Transverse colon (tissue), 4 donors: ENCODE results near the gene TEDDM1. TPM values are rescaled to one million over a fixed set of nuclear protein-coding genes. Genes with fewer than 3 reads are reported as not detected.

Experiments used
- DNase-seq: peaks from one replicate; pipeline ENCODE4 v3.0.0-alpha.2; 2019
- H3K27ac ChIP-seq, 4 donors: fragments of 200-600 bp; sonication (generic); 2 replicates each; pipeline ENCODE4 v1.5.1; 2016 to 2018; ENCODE audit warnings: inconsistent platforms in 4 of 4
- H3K27me3 ChIP-seq: fragments of 200-600 bp; sonication (generic); 2 replicates; pipeline ENCODE4 v1.5.1; 2017; ENCODE audit warnings: inconsistent platforms
- H3K36me3 ChIP-seq, 4 donors: fragments of 200-600 bp; sonication (generic); 2 replicates each; pipeline ENCODE4 v1.5.1; 2017 to 2019; ENCODE audit warnings: inconsistent platforms in 4 of 4
- H3K4me1 ChIP-seq, 4 donors: fragments of 200-600 bp; sonication (generic); 2 replicates each; pipeline ENCODE4 v1.5.1; 2017 to 2020; ENCODE audit warnings: inconsistent platforms in 4 of 4
- H3K4me3 ChIP-seq, 4 donors: fragments of 200-600 bp; sonication (generic); 1 replicate in 1 of 4; 2 replicates in 3 of 4; pipeline versions ENCODE4 v1.5.1 to v1.6.1; 2017 to 2019; ENCODE audit warnings: inconsistent platforms in 4 of 4
- H3K9me3 ChIP-seq, 2 donors: fragments of 200-600 bp; sonication (generic); 2 replicates each; pipeline ENCODE4 v1.5.1; 2017 to 2019; ENCODE audit warnings: inconsistent platforms in 2 of 2
- CTCF ChIP-seq, 5 experiments: fragments of 200-600 bp in 3 of 5; fragments of 450-650 bp in 2 of 5; sonication (generic) in 3 of 5; IDR thresholded peaks; 1 replicate in 2 of 5; 2 replicates in 3 of 5; pipeline ENCODE4 v1.5.1; 2016 to 2017; ENCODE audit warnings: antibody characterized with exemption in 5 of 5, inconsistent platforms in 3 of 5, mild to moderate bottlenecking in 2 of 5, moderate library complexity in 1 of 5
- EP300 ChIP-seq: sonication (generic); formaldehyde crosslinking; IDR thresholded peaks from one replicate; pipeline ENCODE4 v1.6.1; 2017; ENCODE audit warnings: antibody characterized with exemption, low read depth
- POLR2A ChIP-seq: fragments of 450-650 bp; IDR thresholded peaks from one replicate; pipeline ENCODE4 v1.6.1; 2016; ENCODE audit warnings: antibody characterized with exemption, mild to moderate bottlenecking, moderate library complexity
- POLR2AphosphoS5 ChIP-seq, 3 donors: sonication (generic); formaldehyde crosslinking; IDR thresholded peaks; one replicate each; pipeline ENCODE4 v1.6.1; 2016; ENCODE audit warnings: antibody characterized with exemption in 3 of 3
- WGBS, 2 donors: methylation state at CpG; one replicate each; pipeline ENCODE4 v1.1.5; 2018; ENCODE audit warnings: low coverage in 1 of 2; 5-methylcytosine and 5-hydroxymethylcytosine counted together
- in situ Hi-C, 4 donors: fragments of 200-750 bp; cut with MboI; loops; one replicate each; pipeline versions ENCODE4 v1.15.0 to v1.15.1; 2017; ENCODE audit warnings: low sequenced_read_pairs in 3 of 4, low pct_ligation_motif_present in 1 of 4, low pct_unique_long_range_greater_than_20kb in 1 of 4
- intact Hi-C: fragments of 100-400 bp; cut with DNase I; formaldehyde crosslinking; loops from one replicate; pipeline ENCODE4 v1.15.1; 2023; ENCODE audit warnings: low total_unique reads
- total RNA-seq, 4 donors: library from RNA; depleted of rRNA; stranded (reverse); fragments of >200 nt; gene quantifications; one replicate each; pipeline ENCODE4 v1.1.0, GENCODE V29; 2016

TEDDM1 gene
- total RNA-seq, 4 donors from 2014 or later, result not detected

- H3K4me1 ChIP-seq, result peaks cover 0 to 3% (median 1%) of the 10 kb centered on the region in 4 donors
- no peaks in the 10 kb centered on the region for H3K9me3 ChIP-seq
- no peaks in the 10 kb centered on the region for H3K27me3 ChIP-seq
- no peaks in the 10 kb centered on the region for H3K36me3 ChIP-seq
- no peak for TF ChIP-seq EP300
- TF ChIP-seq POLR2A, result no peak
- peak; percentile 60 to 73 (median 64) for TF ChIP-seq CTCF (IDR thresholded peaks at IDR 0.05)
- no peak for TF ChIP-seq POLR2AphosphoS5 (IDR thresholded peaks at IDR 0.05)
- intact Hi-C loops, result no loop called here
- H3K4me3 ChIP-seq, result no peak overlapping the region
- DNase-seq, result peak; percentile 16
- in situ Hi-C loops, result loop anchor here in 3 of 4 donors (10.0 kb wide), 3 partner anchors 149 to 349 kb away; partner anchors contain the start of gene NPL (in 1 of the 3)
- 0 to 4% methylated on average over 3 of the region's 3 CpGs for WGBS, 2 donors
- H3K27ac ChIP-seq, result no peak overlapping the region
These were observed 45.7 kb upstream of the TEDDM1 start for GRCh38 chr1:182446033-182446669.

GRCh38 chr1:182444497-182444896, 44.0 kb upstream of the TEDDM1 start:
- intact Hi-C loops (no loop called here), in situ Hi-C loops (loop anchor here in 3 of 4 donors (10.0 kb wide), 3 partner anchors 150 to 350 kb away; partner anchors contain the start of gene NPL (in 1 of the 3))
- peaks cover 0 to 3% (median 1%) of the 10 kb centered on the region in 4 donors for H3K4me1 ChIP-seq
- H3K4me3 ChIP-seq, result no peak overlapping the region
- WGBS, 2 donors, result 14 to 72% methylated on average over 1 to 4 of the region's 4 CpGs
- no peak for DNase-seq
- H3K9me3 ChIP-seq, result no peaks in the 10 kb centered on the region
- no peaks in the 10 kb centered on the region for H3K27me3 ChIP-seq
- TF ChIP-seq CTCF (IDR thresholded peaks at IDR 0.05) (no peak), POLR2AphosphoS5 (IDR thresholded peaks at IDR 0.05) (no peak), EP300 (no peak), POLR2A (no peak)
- no peaks in the 10 kb centered on the region for H3K36me3 ChIP-seq
- H3K27ac ChIP-seq, result no peak overlapping the region

- Histone ChIP-seq H3K36me3 (no peaks in the 10 kb centered on the region), H3K27ac (no peak overlapping the region), H3K27me3 (no peaks in the 10 kb centered on the region), H3K4me3 (no peak overlapping the region), H3K9me3 (no peaks in the 10 kb centered on the region), H3K4me1 (peaks cover 0 to 3% (median 1%) of the 10 kb centered on the region in 4 donors)
- TF ChIP-seq POLR2AphosphoS5 (IDR thresholded peaks at IDR 0.05), result no peak
- TF ChIP-seq EP300, result no peak
- TF ChIP-seq POLR2A, result no peak
- TF ChIP-seq CTCF (IDR thresholded peaks at IDR 0.05), result no peak
- in situ Hi-C loops, result loop anchor here in 3 of 4 donors (10.0 kb wide), 3 partner anchors 152 to 352 kb away; partner anchors contain the start of gene NPL (in 1 of the 3)
- no peak for DNase-seq
- 97 to 100% methylated on average over 1 of the region's 1 CpG for WGBS, 2 donors
- intact Hi-C loops, result no loop called here
These were observed 41.9 kb upstream of the TEDDM1 start for GRCh38 chr1:182442333-182442732.

- intact Hi-C loops (no loop called here), in situ Hi-C loops (loop anchor here in 3 of 4 donors (10.0 kb wide), 3 partner anchors 153 to 353 kb away; partner anchors contain the start of gene NPL (in 1 of the 3))
- DNase-seq, result no peak
- TF ChIP-seq EP300 (no peak), CTCF (IDR thresholded peaks at IDR 0.05) (no peak), POLR2AphosphoS5 (IDR thresholded peaks at IDR 0.05) (no peak), POLR2A (no peak)
- Histone ChIP-seq H3K27ac (no peak overlapping the region), H3K4me3 (no peak overlapping the region), H3K9me3 (no peaks in the 10 kb centered on the region), H3K36me3 (no peaks in the 10 kb centered on the region), H3K27me3 (no peaks in the 10 kb centered on the region), H3K4me1 (peaks cover 0 to 3% (median 1%) of the 10 kb centered on the region in 4 donors)
- WGBS, 2 donors, result 98 to 100% methylated on average over 2 to 3 of the region's 3 CpGs
These were observed 41.3 kb upstream of the TEDDM1 start for GRCh38 chr1:182441719-182442118.
